Fibroblast of skin of back (primary cell): Measurements from ENCODE around the gene SHTN1.

Experiments used
- DNase-seq: peaks from one replicate; pipeline ENCODE4 v3.0.0-alpha.2; 2013

Gene SHTN1

DNA sequence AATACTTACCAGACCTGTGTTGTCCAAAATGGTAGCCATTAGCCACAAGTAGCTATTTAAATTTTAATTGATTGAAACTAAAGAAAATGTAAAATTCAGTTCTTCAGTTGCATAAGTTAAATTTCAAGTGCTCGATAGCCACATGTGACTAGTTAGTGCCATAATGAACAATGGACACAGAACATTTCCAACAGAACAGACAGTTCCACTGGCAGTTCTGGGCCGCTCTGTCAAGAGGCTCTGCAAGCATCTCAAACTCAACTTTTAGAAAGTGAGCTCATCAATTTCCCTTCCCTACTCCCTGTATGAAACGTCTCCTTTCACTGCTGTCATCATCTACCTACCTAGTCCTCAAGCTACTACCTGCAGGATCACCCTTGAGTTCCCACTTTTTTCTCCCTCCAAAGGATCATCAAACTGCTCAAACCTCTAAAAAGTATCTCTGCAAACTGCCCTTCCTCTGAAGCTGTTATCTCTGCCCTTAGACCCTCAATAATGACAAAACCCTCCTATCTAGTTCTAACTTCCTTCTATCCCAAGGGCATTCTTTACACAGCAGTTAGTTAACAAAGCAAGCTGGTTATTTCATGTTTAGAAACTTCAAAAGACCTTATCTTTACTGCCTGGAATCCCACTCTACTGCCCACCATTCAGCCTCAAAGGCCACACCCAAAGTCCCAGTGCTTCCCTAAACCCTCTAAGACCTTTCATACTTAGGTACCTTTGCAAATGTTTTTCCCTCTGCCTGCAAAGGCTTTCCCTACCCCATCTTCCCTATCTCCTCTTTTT is 20.6 kb downstream of the SHTN1 start:
- DNase-seq = no peak

DNA sequence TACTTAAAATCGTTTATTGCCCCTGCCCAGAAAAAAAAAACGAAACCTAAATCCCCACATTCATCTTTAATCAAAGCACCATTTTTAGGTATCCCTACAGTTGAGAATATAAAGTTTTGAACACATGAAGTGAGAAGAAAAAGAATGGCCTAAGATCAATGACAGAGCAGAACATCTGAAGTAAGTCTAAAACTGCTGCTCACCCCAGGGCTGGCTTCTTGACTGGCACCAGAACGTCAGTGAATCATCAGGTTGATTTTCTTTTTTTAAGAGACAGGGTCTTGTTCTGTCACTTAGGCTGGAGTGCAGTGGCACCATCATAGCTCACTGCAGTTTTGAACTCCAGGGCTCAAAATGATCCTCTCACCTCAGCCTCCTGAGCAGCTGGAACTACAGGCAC is 24.9 kb downstream of the SHTN1 start:
- no peak for DNase-seq

DNA sequence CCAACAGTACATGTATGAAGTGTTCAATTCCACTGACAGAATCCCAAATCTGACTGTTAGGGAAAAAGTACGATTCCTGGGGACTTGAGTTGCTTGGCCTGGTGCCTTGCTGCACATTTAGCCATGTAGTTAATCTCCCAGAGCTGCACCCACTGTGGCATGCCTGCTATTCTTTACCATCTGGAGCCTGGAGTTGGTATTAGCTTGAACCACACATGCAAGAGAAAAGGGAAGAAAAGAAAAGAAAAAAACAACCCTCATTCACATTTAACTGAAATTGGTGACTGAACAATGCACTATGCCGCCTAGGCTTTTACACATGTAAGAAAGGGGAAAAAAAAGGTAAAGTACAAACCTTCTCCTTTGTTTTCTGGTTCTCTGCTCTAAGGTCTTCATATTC is 26.1 kb downstream of the SHTN1 start:
- no peak for DNase-seq

DNA sequence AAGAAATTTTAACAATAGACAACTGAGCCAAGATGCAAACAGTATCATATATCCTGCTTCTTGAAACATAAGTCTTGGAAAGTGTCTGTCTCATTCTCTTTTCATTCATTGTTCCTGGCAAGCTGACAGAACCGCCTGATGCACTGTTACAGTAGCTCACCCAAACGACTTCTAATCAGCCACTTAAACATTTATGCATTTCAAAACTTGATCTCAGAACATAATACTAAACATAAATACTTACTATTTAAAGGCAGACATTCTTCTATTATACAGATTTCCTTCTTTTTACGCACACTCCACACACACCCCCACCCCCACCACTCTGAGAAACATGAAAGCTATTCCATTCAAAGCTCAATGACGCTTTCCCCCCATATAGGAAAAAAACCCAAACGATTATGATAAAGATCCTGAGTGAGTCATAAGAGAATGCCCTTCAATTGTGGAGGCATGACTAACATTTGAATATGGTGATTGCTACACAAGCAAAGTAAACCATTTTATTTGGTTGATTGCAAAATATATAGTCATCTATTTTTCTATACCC is 30.5 kb downstream of the SHTN1 start:
- DNase-seq = peak; percentile 86

DNA sequence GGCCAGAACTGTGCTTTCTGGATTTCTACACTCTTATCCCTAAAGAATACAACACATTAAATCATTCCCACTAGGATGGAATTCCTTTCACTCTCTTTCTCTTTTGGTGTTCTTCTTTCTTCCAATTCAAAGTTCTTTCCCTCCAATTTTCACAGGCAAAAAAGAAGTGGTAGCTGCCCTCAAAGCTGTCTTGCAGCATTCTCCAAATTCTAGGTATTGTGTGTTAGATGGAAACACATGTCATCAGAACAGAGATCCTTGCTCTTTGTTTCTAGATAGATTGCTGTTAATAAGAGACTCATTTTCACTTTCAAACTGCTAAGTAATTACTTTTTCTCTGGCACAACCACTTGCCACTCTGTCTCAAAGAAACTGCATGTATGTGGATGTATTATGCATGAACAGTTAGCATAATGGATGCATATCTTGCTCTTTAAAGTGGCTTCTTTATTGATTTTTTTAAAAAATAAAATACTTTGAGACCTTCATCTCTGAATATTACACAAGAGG is 31.0 kb downstream of the SHTN1 start:
- DNase-seq = no peak

DNA sequence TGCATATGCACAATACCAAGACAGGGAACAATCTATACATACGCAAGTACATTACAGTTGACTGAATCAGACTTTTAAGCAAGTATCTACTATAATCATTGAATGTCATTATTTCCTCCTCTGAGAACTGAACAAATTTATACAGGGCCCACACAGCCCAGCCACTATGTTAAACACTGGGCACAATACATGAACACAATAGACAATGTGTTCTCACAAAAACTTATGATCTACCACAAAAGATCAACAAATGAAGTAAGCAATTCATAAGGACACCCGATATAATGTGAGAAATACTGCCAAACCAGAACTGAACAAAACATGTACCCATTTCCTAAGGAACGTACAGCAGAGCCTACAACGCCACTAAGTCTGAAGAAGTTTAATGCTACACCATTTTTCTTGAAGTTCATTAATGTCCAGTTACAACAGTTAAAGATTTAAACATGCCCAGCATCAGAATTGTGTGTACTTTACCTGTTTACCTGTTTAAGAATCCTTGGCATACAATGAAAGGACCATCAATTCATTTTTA is 31.5 kb downstream of the SHTN1 start:
- DNase-seq = no peak

DNA sequence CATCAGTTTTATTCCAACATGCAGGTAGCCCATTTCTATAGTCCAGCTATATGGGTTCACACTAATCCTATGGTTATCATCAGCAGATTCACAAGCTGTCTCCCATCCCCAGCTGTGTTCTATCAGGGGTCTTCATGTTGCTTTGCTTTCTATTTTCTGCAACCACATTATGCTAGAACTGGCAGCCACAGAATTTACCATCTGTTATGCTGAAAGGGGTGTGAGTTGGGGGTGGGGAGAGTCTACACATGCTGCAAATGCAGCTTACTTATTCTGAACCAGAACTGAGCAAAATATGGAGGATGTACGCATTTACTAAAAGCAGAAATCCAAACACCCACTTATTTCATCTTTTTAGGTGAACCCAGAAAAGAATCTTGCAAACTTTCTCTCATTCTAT is 32.9 kb downstream of the SHTN1 start:
- DNase-seq = no peak

DNA sequence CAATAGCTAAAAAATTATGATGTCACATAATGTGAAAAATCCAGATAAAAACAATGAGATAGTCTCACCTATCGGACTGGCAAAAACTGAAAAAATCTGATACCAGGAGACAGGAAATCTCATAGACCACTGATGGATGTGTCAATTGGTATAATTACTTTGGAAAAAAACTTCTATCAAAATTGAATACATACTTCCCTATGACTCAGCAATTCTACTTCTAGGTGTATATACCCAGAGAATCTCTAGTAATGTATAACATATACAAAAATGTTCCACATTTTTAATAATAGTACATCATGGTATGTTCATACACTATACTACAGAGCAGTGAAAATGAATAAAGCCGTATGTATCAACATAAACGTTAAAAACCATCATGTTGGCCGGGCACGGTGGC is 34.9 kb downstream of the SHTN1 start:
- DNase-seq = no peak

DNA sequence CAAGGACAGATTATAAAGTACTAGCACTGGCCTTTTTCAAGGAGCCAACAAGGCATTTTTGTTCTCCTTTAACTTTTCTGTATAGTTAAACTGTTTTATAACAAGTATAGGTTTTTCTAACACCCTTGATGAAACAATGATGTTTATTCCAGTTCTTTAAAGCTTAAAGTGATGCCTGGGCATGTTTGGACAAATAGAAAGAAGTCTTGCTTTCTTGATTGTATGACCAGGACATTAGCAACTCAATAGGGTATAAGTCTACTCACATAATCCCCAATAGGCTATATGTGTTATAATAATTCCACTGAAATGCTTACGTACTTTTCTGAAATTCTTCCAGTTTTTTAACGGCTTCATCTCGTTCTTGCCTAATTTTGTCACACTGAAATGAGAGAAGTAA is 36.7 kb downstream of the SHTN1 start:
- no peak for DNase-seq

DNA sequence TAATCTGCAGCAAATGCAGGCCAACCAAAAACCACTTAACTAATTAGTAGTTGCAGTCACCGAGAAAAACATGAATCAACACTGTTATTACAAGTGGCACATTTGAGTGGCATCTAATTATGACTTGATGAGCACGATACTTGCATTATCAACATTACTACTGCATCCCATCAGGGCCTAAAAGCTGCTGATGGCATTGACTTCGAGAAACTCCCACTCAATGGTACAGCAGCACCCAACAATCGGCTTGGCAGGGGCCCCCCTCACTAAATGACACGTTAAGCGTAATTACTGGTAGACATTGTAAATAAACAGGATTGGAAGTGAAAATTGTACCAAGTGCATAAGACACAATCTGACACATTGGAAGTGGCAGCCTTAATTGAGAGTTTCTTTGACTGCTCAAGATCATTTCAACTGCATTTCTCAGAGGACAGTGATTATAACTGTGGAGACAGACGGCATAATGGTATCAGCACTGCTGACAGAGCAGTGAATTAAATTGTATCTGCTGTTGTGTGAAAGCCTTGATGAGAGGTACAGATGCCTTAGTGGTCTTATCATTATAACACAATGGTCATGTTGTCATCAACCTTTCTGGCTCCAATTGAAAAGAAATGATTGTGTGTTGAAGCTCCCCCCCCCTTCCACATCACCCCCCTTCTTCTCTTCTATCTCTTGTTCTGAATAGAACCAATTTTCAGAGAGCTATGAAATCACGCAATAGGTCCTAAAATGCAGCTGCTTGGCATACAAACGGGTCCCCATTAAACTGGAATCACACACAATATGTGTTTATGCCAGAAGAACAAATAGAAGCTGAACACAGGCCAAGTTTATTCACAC is 43.4 kb downstream of the SHTN1 start:
- DNase-seq = no peak

DNA sequence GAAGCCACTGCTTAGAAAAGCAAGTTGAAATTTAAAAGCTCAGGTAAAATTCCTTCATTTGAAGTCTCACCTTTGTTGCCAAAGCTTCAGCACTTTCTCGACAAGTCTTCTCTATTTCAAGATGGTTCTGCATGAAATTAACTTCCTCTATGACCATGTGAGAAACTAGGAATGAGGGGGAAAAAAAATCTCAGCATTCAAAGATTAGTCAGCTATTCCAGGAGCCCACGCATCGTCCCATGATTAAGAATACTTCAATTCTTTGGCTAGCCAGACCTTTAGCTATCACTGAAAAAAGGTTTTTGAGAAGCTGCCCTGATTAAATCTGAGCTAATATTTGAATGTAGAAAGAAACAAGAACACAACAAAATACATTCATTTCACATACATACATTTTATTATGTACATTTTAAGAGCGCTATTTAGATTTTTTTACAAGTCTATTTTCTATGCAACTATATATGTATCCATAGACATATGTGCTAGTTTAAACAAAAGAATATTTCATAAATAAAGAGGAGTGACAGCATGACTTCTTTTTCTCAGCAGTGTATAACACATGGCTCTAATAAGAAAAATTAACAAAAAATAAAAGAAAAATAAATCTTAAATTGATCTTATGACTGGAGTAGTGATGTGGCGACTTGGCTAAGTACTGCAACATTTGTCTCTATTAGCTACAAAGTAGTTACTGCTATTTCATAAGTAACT is 44.8 kb downstream of the SHTN1 start:
- no peak for DNase-seq

DNA sequence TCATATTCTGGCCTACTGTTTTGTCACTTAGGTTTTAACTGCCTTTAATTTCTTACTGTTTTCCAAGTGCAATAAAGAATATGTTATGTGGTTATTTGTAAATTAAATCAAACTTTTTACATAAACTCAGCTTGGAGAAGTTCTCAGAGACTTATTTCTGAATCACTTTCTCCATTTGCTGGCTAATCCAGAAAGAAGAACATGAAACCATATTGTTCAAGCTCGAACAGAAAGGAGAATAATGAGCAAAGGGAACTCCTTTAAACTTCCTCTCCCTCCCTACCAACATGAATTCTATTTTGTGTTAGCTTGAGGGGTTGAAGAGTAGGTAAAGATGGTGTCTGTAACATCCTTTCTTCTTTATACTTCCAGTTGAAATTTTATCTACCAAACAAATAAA is 52.3 kb downstream of the SHTN1 start:
- DNase-seq = no peak

DNA sequence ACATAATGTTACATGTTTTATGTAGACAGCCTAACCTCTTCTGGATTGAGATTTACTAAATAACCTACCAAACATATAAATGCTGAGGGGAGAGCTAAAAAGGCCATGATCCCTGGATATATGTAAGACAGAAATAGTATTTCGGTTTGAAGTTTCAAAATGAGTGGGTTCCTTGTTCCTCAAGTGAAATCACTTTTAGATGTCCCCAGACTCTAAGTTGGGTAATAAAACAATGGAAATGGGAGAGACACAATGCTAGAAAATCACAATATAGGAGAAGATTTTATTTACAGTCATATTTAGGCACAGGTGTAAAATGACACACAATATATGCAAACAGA is 56.5 kb downstream of the SHTN1 start:
- DNase-seq = no peak

DNA sequence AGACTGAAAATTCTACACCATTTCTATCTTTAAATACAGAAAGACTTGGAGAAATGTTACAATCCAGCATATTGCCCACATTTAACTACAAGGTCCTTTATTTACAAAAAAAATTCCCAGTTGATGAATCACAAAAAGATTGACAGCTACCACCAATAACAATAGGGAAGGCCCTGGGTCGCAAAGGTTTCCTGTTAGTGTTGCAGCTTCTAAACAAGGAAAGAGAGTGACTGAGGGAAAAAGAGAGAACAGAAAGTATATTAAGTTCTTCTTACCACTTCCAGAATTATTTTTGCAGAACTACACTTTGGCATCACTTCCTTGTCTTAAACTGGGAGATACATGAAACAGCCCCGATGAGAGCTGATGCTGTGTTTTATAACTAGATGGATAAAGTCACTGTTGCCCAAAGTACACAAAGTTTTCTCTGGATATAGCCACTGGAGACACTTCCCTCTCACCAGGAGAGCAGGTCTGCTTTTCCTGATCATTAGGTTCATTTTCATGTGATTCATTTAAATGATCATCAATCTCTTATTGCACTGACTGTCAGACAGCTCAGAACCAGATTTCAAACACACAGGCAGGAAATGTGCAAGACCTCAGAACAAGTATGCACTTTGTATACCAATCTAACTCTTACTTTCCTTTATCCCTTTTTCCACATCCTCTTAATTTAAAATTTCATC is 57.0 kb downstream of the SHTN1 start:
- peak; percentile 56 for DNase-seq

DNA sequence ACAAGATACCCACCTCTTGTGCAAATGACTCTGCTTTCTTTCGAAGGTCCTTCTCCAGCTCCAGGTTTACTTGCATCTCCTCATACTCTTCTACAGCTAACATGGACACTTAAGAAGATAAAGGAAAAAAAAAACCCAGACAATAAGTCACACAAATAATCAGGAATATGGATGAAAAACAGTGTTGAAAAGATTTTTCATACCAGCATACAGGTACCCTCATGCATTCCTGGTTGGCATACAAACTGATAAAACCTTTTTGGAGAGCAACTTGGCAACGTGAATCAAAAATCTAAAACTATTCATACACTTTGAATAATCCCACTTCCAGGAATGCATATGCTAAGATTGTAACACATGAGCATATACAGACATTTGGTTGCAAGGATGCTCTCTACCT is 60.1 kb downstream of the SHTN1 start:
- DNase-seq = no peak

DNA sequence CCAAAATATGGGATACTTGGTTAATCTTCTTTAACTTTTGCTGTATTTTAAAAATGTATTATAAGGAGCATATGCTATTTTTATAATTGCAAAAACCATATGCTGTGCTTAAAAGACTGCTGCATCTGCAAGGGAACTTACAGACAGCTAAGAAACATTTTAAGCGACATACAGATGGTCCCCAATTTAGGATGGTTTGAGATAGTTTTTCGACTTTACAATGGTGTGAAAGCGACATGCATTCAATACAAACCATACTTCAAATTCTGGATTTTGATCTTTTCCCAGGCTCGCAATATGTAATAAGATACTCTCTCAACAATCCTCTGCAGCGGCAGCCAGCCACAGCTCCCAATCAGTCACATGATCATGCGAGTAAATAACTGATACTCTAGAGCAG is 73.2 kb downstream of the SHTN1 start:
- no peak for DNase-seq

DNA sequence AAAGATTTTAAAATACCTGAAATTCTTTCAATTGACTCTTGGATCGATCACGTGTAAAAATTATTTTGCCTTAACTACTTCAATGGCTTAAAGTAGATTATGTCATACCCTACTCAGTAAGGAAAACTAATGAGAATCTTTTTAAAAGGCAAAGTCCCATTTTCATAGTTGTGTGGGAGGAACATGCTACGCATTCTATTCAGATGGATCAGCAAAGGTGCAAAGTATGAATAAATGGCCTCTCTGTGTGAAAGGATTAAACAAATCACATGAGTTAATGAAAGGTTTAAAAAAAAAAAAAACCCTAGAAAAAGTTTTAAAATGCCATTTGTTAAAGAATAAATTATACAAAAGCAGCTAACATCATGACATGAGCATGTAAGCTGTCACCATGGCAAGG is 78.6 kb downstream of the SHTN1 start:
- DNase-seq = no peak

DNA sequence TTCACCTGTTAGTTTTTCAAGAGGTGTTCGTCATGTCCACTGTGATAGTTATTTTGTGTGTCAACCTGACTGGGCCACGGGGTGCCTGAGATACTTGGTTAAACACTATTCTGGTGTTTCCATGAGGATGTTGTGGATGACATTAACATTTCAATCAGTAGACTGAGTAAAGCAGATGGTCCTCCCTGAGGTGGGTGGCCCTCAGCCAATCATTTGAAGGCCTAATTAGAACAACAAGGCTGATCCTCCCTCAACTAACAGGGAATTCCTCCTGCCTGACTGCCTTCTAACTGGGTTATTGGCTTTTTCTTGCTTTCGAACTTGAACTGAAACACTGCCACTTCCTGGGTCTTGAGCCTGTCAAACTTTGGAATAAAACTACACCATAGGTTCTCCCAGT is 79.9 kb downstream of the SHTN1 start:
- no peak for DNase-seq

DNA sequence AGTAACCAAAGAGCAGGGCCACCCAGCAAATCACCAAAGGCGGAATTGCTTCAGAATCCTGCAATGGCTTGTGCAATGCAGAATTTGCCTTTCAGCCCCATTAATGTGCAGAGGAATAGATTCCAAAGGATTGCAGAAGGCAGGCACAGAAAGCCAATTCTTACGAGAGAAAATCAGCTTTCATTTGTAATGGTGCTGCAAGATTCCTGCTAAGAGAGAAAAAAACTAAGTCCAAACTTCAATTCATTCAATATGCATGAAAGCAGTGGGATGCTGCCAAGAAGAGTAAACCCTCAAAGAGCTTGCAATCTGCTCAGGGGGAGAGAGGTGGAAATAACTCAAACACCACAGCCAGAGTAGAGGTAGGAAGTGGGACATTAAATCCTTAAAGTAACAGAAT is 85.3 kb downstream of the SHTN1 start:
- DNase-seq = no peak

DNA sequence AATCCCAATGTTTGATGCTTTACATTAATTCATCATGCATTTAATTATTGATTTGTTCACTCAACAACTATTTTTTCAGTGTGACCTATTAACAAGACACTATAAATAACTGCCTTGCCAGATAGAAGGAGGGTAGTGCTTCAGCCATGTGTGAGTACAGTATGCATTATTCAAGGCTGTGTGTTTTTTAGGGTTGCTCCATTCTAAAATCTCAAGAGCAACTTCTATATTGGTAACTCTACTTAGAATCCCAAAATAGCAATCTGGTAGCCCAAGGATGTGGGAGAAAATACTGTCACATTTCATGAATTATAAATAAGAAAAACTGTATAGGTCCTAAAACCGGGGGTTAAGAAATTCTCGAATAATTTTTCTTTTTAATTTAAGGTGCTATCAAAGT is 85.8 kb downstream of the SHTN1 start:
- DNase-seq = no peak

DNA sequence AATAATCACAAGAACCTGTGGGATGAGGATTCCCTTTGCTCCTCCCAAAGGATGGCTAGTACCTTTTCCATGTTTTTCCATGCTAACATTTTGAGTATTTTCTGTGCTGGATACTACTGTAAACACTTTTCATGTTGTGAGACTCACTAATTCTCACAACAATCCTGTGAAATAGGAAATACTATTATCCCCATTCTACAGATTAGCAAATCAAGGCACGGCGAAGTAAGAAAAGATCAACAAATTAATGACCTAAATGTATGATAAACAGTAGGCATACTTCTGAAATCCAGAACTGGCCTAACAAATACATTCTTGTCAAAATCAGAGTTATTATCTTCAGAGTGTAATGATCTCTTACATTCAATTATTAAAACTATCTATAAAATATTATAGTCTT is 86.4 kb downstream of the SHTN1 start:
- DNase-seq = no peak

DNA sequence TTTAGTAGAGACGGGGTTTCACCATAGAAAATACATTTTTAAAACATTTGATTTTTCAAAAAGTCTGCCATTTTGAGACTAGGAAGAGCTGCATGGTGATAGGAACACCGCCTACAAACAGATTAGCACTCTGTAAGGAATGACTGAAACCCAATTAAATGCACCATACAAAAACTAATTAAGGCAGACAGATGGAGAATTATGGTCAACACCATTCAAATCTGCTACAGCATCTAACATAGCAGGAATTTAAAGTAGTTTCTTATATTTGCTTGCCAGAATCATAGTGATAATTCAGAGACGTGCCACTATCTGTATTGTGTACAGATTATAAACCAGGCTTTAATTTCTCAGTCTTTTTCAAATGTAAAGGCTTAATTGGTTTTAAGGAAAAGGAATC is 87.5 kb downstream of the SHTN1 start:
- DNase-seq = no peak
